ENCODE results near the gene DNAH5. TPM values are rescaled to one million over a fixed set of nuclear protein-coding genes. Genes with fewer than 3 reads are reported as not detected.

Gene DNAH5
- total and polyA plus RNA-seq, 2 of the 13 experiments (the other 11 are each of a cell fraction or from before 2014, with no cell fraction given): 0.09 TPM

- no peaks in the 10 kb centered on the region for H3K9me3 ChIP-seq (ENCODE audit: low read length)
- ChIA-PET POLR2A (no interaction called here), CTCF (ENCODE audit: low intra/inter-chr PET ratio, low total read pairs) (no interaction called here)
- FAIRE-seq (no peak), DNase-seq (ENCODE audit: low spot score) (no peak), ATAC-seq (no peak)
- TF ChIP-seq NR2F6 (IDR thresholded peaks at IDR 0.05) (no peak), NR2F6 (CRISPR knock-in tag; IDR thresholded peaks at IDR 0.05) (no peak), ZNF839 (CRISPR knock-in tag; IDR thresholded peaks at IDR 0.05; ENCODE audit: borderline replicate concordance) (no peak), ZFX (CRISPR knock-in tag; IDR thresholded peaks at IDR 0.05; ENCODE audit: low read depth) (no peak)
- in situ Hi-C loops (cut with HindIII; ENCODE audit: extremely low pct_ligation_motif_present, low pct_unique_long_range_greater_than_20kb): no loop called here
- H3K36me3 ChIP-seq (replicated peaks in 1 of 2; ENCODE audit: control insufficient read depth in 1 of 2, insufficient read depth in 2 of 2, low read length in 2 of 2): no peaks in the 10 kb centered on the region
- no peaks in the 10 kb centered on the region for H3K79me2 ChIP-seq (ENCODE audit: insufficient read depth, low read length)
- no peak overlapping the region for H3K27ac ChIP-seq (ENCODE audit: extremely low read length, insufficient read depth, low read length)
- no peaks in the 10 kb centered on the region for H4K20me1 ChIP-seq (ENCODE audit: insufficient read depth, low read length)
- H3K4me1 ChIP-seq (ENCODE audit: insufficient read depth, low read length): no peaks in the 10 kb centered on the region
- no peak overlapping the region for H3K9ac ChIP-seq (ENCODE audit: insufficient read depth, low read depth, low read length)
- BruUV-seq (replicated peaks): no TSS peak
- H3K4me2 ChIP-seq (ENCODE audit: low read depth, low read length): no peak overlapping the region
- intact Hi-C loops (cut with micrococcal nuclease; ENCODE audit: unreplicated experiment): no loop called here
- no peaks in the 10 kb centered on the region; a peak in 1 of 5 replicates for H3K27me3 ChIP-seq (ENCODE audit: control insufficient read depth in 1 of 2, insufficient read depth in 2 of 2, low read length in 2 of 2)
- H3K4me3 ChIP-seq (replicated peaks in 1 of 3; ENCODE audit: insufficient read depth in 1 of 3, low read depth in 2 of 3, low read length in 3 of 3): no peak overlapping the region
- WGBS (ENCODE audit: low lambda C conversion rate): 40% methylated on average over 3 of the region's 3 CpGs
- no peak overlapping the region for H2AFZ ChIP-seq (ENCODE audit: low read length)
Measured at GRCh38 chr5:13945271-13945670, 783 bp upstream of the DNAH5 start.

GRCh38 chr5:13943676-13944075 is 812 bp downstream of the DNAH5 start:
- no peak for ATAC-seq
- H4K20me1 ChIP-seq (ENCODE audit: insufficient read depth, low read length): no peaks in the 10 kb centered on the region
- intact Hi-C loops (cut with micrococcal nuclease; ENCODE audit: unreplicated experiment): no loop called here
- 0% methylated on average over 1 of the region's 1 CpG for WGBS (ENCODE audit: low lambda C conversion rate)
- BruUV-seq (replicated peaks): no TSS peak
- H3K27me3 ChIP-seq (ENCODE audit: control insufficient read depth in 1 of 2, insufficient read depth in 2 of 2, low read length in 2 of 2): peaks cover 0 to 6% of the 10 kb centered on the region in 2 experiments; a peak in 1 of 5 replicates
- H3K4me1 ChIP-seq (ENCODE audit: insufficient read depth, low read length): no peaks in the 10 kb centered on the region
- H3K9me3 ChIP-seq (ENCODE audit: low read length): no peaks in the 10 kb centered on the region
- in situ Hi-C loops (cut with HindIII; ENCODE audit: extremely low pct_ligation_motif_present, low pct_unique_long_range_greater_than_20kb): no loop called here
- H3K9ac ChIP-seq (ENCODE audit: insufficient read depth, low read depth, low read length): no peak overlapping the region
- no peak overlapping the region for H3K4me3 ChIP-seq (replicated peaks in 1 of 3; ENCODE audit: insufficient read depth in 1 of 3, low read depth in 2 of 3, low read length in 3 of 3)
- ChIA-PET POLR2A (no interaction called here), CTCF (ENCODE audit: low intra/inter-chr PET ratio, low total read pairs) (no interaction called here)
- no peak overlapping the region for H3K4me2 ChIP-seq (ENCODE audit: low read depth, low read length)
- H3K79me2 ChIP-seq (ENCODE audit: insufficient read depth, low read length): no peaks in the 10 kb centered on the region
- no peak for DNase-seq (ENCODE audit: low spot score)
- FAIRE-seq: no peak
- H3K27ac ChIP-seq (ENCODE audit: extremely low read length, insufficient read depth, low read length): no peak overlapping the region
- no peak overlapping the region for H2AFZ ChIP-seq (ENCODE audit: low read length)
- H3K36me3 ChIP-seq (replicated peaks in 1 of 2; ENCODE audit: control insufficient read depth in 1 of 2, insufficient read depth in 2 of 2, low read length in 2 of 2): no peaks in the 10 kb centered on the region
- no peak for TF ChIP-seq ERF (CRISPR knock-in tag; IDR thresholded peaks at IDR 0.05)
- no peak for TF ChIP-seq NFKB2 (CRISPR knock-in tag; IDR thresholded peaks at IDR 0.05; ENCODE audit: borderline replicate concordance)
- TF ChIP-seq ZNF484 (CRISPR knock-in tag; IDR thresholded peaks at IDR 0.05; ENCODE audit: borderline replicate concordance, low read depth): no peak
- TF ChIP-seq AKAP8 (CRISPR knock-in tag; IDR thresholded peaks at IDR 0.05): no peak
- no peak for TF ChIP-seq ZNF326 (CRISPR knock-in tag; IDR thresholded peaks at IDR 0.05; ENCODE audit: borderline replicate concordance)
- TF ChIP-seq ZGPAT (CRISPR knock-in tag; IDR thresholded peaks at IDR 0.05): no peak
- TF ChIP-seq ZNF800 (CRISPR knock-in tag; IDR thresholded peaks at IDR 0.05): no peak
- no peak for TF ChIP-seq TAF15 (IDR thresholded peaks at IDR 0.05; ENCODE audit: low read depth, low read length, poor library complexity, severe bottlenecking)
